CD4-positive, alpha-beta T cell treated with Interferon gamma for 1 hour (primary cell): ENCODE data around the gene SNAPC2.
A peak's percentile ranks its signal among the peaks of the same experiment; 100 is the strongest.
"Not testable (repeated sequence)": the region's sequence is repeated elsewhere in the genome, so short reads cannot be mapped to it uniquely, and the experiment has no call there.

Experiments used
- DNase-seq: peaks from one replicate; pipeline ENCODE4 v3.0.0-alpha.2; 2020

SNAPC2 gene

GRCh38 chr19:7923295-7924191 is 3.4 kb downstream of the SNAPC2 start:
- DNase-seq, result no peak

GRCh38 chr19:7924241-7924640 is 4.1 kb downstream of the SNAPC2 start:
- DNase-seq, result no peak

GRCh38 chr19:7924651-7925170 is 4.6 kb downstream of the SNAPC2 start:
- no peak for DNase-seq

GRCh38 chr19:7925171-7925851 is 5.2 kb downstream of the SNAPC2 start:
- peak; percentile 79 for DNase-seq

- peak; percentile 71 for DNase-seq
These were observed 6.0 kb downstream of the SNAPC2 start, which contains the start of gene CTXN1 for GRCh38 chr19:7926021-7926726. TSS of gene CTXN1 (minus strand) at chr19:7926135. CDS start at chr19:7925538, 597 bp downstream.

GRCh38 chr19:7926727-7927604 is 6.8 kb downstream of the SNAPC2 start:
- no peak for DNase-seq

- DNase-seq, result no peak
These were observed 7.6 kb downstream of the SNAPC2 start for GRCh38 chr19:7927605-7928333.

- no peak for DNase-seq
These were observed 8.2 kb downstream of the SNAPC2 start for GRCh38 chr19:7928334-7928706.

GRCh38 chr19:7928741-7929701 is 8.9 kb downstream of the SNAPC2 start:
- DNase-seq, result peak; percentile 71

GRCh38 chr19:7930030-7930429 is 9.9 kb downstream of the SNAPC2 start:
- DNase-seq, result not testable (repeated sequence)

GRCh38 chr19:7930765-7931164 is 10.6 kb downstream of the SNAPC2 start:
- DNase-seq, result no peak

GRCh38 chr19:7931221-7932061 is 11.3 kb downstream of the SNAPC2 start:
- no peak for DNase-seq

GRCh38 chr19:7932276-7932929 is 12.3 kb downstream of the SNAPC2 start:
- no peak for DNase-seq

- DNase-seq, result no peak
These were observed 12.8 kb downstream of the SNAPC2 start for GRCh38 chr19:7932930-7933300.

- no peak for DNase-seq
These were observed 13.3 kb downstream of the SNAPC2 start for GRCh38 chr19:7933411-7933810.

- DNase-seq, result no peak
These were observed 13.9 kb downstream of the SNAPC2 start for GRCh38 chr19:7933828-7934725.

GRCh38 chr19:7934766-7935165 is 14.6 kb downstream of the SNAPC2 start:
- no peak for DNase-seq

- DNase-seq, result no peak
These were observed 20.7 kb downstream of the SNAPC2 start for GRCh38 chr19:7940841-7941240.
